Gastrocnemius medialis (tissue), 4 donors: ENCODE results near the gene CSNK2A3.

Source experiments
- CTCF ChIP-seq, 5 experiments: fragments of 450-650 bp in 3 of 5; fragments of 200-600 bp in 2 of 5; sonication (generic) in 2 of 5; IDR thresholded peaks in 4 of 5; conservative IDR thresholded peaks in 1 of 5; 1 replicate in 4 of 5; 2 replicates in 1 of 5; pipeline ENCODE4 v1.5.1; 2016 to 2019; ENCODE audit warnings: antibody characterized with exemption in 5 of 5, mild to moderate bottlenecking in 3 of 5, moderate library complexity in 3 of 5
- POLR2A ChIP-seq, 2 donors: fragments of 450-650 bp; IDR thresholded peaks; one replicate each; pipeline ENCODE4 v1.6.1; 2017; ENCODE audit warnings: antibody characterized with exemption in 2 of 2, mild to moderate bottlenecking in 2 of 2, moderate library complexity in 2 of 2

GRCh38 chr11:11313902-11314692 is 39.0 kb downstream of the CSNK2A3 start:
- TF ChIP-seq CTCF (IDR thresholded peaks at IDR 0.05 in 4 of 5, conservative IDR thresholded peaks at IDR 0.05 in 1 of 5) (no peak), POLR2A (IDR thresholded peaks at IDR 0.05) (no peak)
